SK-N-SH (cell line): ENCODE measurements around the gene PAN2.

ENCODE experiments used
- JUND ChIP-seq: IDR thresholded peaks from 2 replicates; pipeline ENCODE4 v1.4.0; 2012
- RXRA ChIP-seq: IDR thresholded peaks from 2 replicates; pipeline ENCODE4 v1.4.0; 2012; ENCODE audit warnings: low read depth, mild to moderate bottlenecking, borderline replicate concordance
- TAF1 ChIP-seq: IDR thresholded peaks from 2 replicates; pipeline ENCODE4 v1.6.1; 2012; ENCODE audit warnings: low read depth, mild to moderate bottlenecking, low read length, moderate library complexity, borderline replicate concordance
- TF ChIP-seq, protein P1 (sequence below): fragments of 200-600 bp; sonication (generic); IDR thresholded peaks from 2 replicates; pipeline ENCODE4 v1.6.1; 2017; ENCODE audit warnings: antibody characterized with exemption, mild to moderate bottlenecking, moderate library complexity

GRCh38 chr12:56337753-56338251 lies 4.0 kb upstream of the PAN2 start:
- TF ChIP-seq, protein P1, sequence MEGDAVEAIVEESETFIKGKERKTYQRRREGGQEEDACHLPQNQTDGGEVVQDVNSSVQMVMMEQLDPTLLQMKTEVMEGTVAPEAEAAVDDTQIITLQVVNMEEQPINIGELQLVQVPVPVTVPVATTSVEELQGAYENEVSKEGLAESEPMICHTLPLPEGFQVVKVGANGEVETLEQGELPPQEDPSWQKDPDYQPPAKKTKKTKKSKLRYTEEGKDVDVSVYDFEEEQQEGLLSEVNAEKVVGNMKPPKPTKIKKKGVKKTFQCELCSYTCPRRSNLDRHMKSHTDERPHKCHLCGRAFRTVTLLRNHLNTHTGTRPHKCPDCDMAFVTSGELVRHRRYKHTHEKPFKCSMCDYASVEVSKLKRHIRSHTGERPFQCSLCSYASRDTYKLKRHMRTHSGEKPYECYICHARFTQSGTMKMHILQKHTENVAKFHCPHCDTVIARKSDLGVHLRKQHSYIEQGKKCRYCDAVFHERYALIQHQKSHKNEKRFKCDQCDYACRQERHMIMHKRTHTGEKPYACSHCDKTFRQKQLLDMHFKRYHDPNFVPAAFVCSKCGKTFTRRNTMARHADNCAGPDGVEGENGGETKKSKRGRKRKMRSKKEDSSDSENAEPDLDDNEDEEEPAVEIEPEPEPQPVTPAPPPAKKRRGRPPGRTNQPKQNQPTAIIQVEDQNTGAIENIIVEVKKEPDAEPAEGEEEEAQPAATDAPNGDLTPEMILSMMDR = no peak
- TF ChIP-seq JUND (no peak), RXRA (no peak), TAF1 (no peak)
